Activated CD8-positive, alpha-beta T cell treated with anti-CD3 and anti-CD28 coated beads for 36 hours (primary cell): ENCODE results near the gene LAMA5. TPM values are rescaled to one million over a fixed set of nuclear protein-coding genes. Genes with fewer than 3 reads are reported as not detected.

Source experiments
- ATAC-seq: fragments of 200-7000 bp; cut with Tn5 transposase; one replicate; pipeline ENCODE4 v1.10.0; 2021; ENCODE audit warnings: mild to moderate bottlenecking, moderate library complexity
- CTCF ChIA-PET: fragments of 350-600 bp; sonication (Branson Sonifier 250); formaldehyde crosslinking; loops from one replicate; lab custom pipeline; 2021; ENCODE audit warnings: antibody characterized with exemption; lab: Charles Lee
- POLR2A ChIA-PET: fragments of 350-600 bp; sonication (Branson Sonifier 250); formaldehyde crosslinking; loops from one replicate; lab custom pipeline; 2021; ENCODE audit warnings: antibody characterized with exemption; lab: Charles Lee
- DNase-seq: peaks from one replicate; pipeline ENCODE4 v3.0.0-alpha.2; 2020
- H3K27ac Mint-ChIP-seq: one replicate; pipeline ENCODE4 v1.8.0; 2021; ENCODE audit warnings: mild to moderate bottlenecking, mixed read lengths
- H3K27me3 Mint-ChIP-seq: one replicate; pipeline ENCODE4 v1.8.0; 2021; ENCODE audit warnings: mixed read lengths
- H3K36me3 Mint-ChIP-seq: one replicate; pipeline ENCODE4 v1.8.0; 2021; ENCODE audit warnings: low read depth, mixed read lengths
- H3K4me1 Mint-ChIP-seq: one replicate; pipeline ENCODE4 v1.8.0; 2021; ENCODE audit warnings: low read depth, mixed read lengths
- H3K4me3 Mint-ChIP-seq: one replicate; pipeline ENCODE4 v1.8.0; 2021; ENCODE audit warnings: mild to moderate bottlenecking, moderate library complexity, mixed read lengths
- H3K9me3 Mint-ChIP-seq: one replicate; pipeline ENCODE4 v1.8.0; 2021; ENCODE audit warnings: mixed read lengths
- intact Hi-C: fragments of 100-400 bp; cut with micrococcal nuclease; formaldehyde crosslinking; loops from one replicate; pipeline ENCODE4 v1.10.0; 2022
- total RNA-seq, 2 experiments: library from RNA; stranded (reverse); gene quantifications; one replicate each; pipeline ENCODE4 v1.2.3, GENCODE V29; 2021
- TF ChIP-seq, protein P1 (sequence below): fragments of 200-600 bp; IDR thresholded peaks from one replicate; pipeline ENCODE4 v1.8.0; 2022; ENCODE audit warnings: antibody characterized with exemption, mild to moderate bottlenecking

LAMA5 gene
- total RNA-seq, 2 experiments from 2014 or later, result 0.25 to 0.76 TPM

DNA sequence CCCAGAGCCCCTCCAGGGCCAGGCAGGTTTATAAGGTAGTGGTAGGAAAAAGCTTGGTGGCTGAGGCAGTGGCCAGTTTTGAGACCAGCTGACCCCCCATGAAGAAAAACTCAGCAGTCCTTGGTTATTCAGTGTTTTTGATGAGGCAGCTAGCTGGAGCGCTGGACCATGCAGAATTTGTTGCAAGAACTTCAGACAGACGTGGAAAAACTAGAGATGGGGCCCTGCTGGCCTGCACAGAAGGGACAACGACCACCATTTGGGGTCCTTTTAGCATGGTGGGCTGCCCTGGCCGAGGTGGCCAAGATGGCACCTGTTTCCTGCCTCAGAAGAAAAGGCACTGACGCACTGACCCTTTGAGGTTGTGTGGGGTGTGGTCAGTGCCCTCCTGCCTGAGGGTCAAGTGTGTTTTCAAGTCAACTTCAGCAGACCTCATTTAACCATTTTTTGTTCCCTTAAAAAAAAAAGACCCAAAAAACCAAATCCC lies 22.5 kb upstream of the LAMA5 start:
- H3K27ac Mint-ChIP-seq, result peak overlapping the region; percentile 91

DNA sequence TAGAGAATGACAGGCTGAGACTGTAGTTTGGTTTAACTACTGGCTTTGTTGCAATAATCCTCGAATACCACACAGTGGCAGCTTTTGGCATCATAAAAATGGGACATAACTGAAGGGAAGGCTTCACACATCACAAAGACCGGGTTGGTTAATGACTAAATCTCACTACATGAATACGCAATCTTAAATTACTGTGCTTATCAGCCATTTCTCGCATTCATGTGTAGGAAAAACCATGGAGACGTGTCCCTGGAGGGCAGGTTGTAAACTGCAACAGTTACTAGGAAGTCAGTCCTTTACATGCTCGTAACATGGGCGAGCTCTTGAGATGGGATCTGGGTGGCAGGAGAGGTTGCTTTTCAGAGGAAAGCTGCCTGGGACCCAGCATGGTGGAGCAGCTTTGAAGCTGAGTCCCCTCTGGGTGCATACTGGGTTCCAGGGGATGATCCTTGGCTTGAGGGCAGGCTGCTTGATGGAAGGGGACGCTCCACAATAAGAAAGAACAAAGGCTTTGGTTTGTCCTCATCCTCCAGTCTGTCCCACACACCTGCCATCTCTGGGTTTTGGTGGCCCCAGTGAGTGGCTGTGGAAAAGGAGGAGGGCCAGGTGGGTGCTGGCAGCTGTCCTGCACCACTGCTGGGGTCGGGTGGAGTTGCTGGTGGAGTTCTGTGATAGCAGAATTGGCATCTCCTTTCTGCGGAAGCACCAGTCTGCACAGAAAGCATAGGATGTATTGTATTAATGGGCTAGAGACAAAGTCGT lies 21.9 kb upstream of the LAMA5 start:
- ChIA-PET POLR2A (interaction anchor here (0.6 to 6.0 kb wide), 8 partner anchors 12 to 211 kb away, joined by 3 to 53 read pairs (median 4); partner anchors contain the start of gene CABLES2), CTCF (interaction anchor here (2.0 kb wide), 1 partner anchor 20 kb away, joined by 5 read pairs; no protein-coding TSS in a partner anchor)
- TF ChIP-seq, protein P1, sequence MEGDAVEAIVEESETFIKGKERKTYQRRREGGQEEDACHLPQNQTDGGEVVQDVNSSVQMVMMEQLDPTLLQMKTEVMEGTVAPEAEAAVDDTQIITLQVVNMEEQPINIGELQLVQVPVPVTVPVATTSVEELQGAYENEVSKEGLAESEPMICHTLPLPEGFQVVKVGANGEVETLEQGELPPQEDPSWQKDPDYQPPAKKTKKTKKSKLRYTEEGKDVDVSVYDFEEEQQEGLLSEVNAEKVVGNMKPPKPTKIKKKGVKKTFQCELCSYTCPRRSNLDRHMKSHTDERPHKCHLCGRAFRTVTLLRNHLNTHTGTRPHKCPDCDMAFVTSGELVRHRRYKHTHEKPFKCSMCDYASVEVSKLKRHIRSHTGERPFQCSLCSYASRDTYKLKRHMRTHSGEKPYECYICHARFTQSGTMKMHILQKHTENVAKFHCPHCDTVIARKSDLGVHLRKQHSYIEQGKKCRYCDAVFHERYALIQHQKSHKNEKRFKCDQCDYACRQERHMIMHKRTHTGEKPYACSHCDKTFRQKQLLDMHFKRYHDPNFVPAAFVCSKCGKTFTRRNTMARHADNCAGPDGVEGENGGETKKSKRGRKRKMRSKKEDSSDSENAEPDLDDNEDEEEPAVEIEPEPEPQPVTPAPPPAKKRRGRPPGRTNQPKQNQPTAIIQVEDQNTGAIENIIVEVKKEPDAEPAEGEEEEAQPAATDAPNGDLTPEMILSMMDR, result no peak
- no peak for ATAC-seq
- peak overlapping the region; percentile 95 for H3K4me3 Mint-ChIP-seq
- intact Hi-C loops, result no loop called here
- H3K27ac Mint-ChIP-seq, result peak overlapping the region; percentile 91
- peaks cover 31% of the 10 kb centered on the region for H3K4me1 Mint-ChIP-seq
- H3K27me3 Mint-ChIP-seq, result no peaks in the 10 kb centered on the region
- H3K9me3 Mint-ChIP-seq, result no peaks in the 10 kb centered on the region
- peaks cover 42% of the 10 kb centered on the region for H3K36me3 Mint-ChIP-seq
- DNase-seq, result no peak

More for the DNA sequence above, 22.5 kb upstream of the LAMA5 start:
- Mint-ChIP-seq H3K9me3 (no peaks in the 10 kb centered on the region), H3K4me1 (peaks cover 29% of the 10 kb centered on the region), H3K27me3 (no peaks in the 10 kb centered on the region), H3K4me3 (peak overlapping the region; percentile 95), H3K36me3 (peaks cover 40% of the 10 kb centered on the region)
- POLR2A ChIA-PET, result interaction anchor here (0.6 to 6.0 kb wide), 8 partner anchors 11 to 222 kb away, joined by 3 to 53 read pairs (median 4); partner anchors contain the start of gene CABLES2
- DNase-seq, result no peak
- intact Hi-C loops, result no loop called here
- CTCF ChIA-PET, result interaction anchor here (2.0 kb wide), 1 partner anchor 20 kb away, joined by 5 read pairs; no protein-coding TSS in a partner anchor
- ATAC-seq, result no peak
- TF ChIP-seq, protein P1, result no peak

DNA sequence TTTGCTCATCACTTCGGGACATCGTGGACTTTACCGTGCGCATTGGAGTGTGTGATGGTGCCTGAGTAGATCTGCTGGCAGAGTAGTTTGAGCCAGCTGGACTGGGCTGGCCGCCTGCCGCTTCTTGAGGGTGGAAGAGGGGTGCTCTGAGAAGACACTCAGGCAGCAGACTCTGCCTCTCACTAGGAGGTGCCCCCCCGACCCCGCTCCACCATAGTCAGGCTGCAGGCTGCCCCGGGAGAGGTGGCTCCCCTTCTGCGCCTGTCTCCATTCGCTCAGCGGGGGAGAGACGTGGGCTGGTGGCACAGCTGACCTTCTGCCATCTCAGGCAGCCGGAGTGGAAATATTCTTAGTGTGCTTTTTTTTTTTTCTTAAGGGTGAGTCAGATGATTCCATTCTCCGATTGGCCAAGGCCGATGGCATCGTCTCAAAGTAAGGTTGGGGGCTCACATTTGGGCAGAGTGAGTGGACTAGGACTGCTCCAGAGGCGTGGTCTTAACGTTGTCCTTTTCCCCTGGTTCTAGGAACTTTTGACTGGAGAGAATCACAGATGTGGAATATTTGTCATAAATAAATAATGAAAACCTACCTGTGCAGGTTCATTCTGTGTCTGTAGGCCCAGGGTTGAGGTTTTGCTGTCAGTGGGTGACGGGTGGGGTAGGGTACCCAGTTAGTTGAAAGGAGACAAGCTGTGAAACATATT lies 21.0 kb upstream of the LAMA5 start:
- Mint-ChIP-seq H3K4me3 (peak overlapping the region; percentile 95), H3K27me3 (no peaks in the 10 kb centered on the region), H3K4me1 (peaks cover 34% of the 10 kb centered on the region), H3K9me3 (no peaks in the 10 kb centered on the region), H3K27ac (peak overlapping the region; percentile 91), H3K36me3 (peaks cover 42% of the 10 kb centered on the region)
- intact Hi-C loops, result no loop called here
- ATAC-seq (no peak), DNase-seq (peak; percentile 44)
- CTCF ChIA-PET, result interaction anchor here (2.0 kb wide), 1 partner anchor 21 kb away, joined by 5 read pairs; no protein-coding TSS in a partner anchor
- POLR2A ChIA-PET, result interaction anchor here (1.2 to 6.0 kb wide), 9 partner anchors 13 to 152 kb away, joined by 3 to 53 read pairs (median 4); partner anchors contain the start of genes CABLES2 and LAMA5
- TF ChIP-seq, protein P1, result no peak

DNA sequence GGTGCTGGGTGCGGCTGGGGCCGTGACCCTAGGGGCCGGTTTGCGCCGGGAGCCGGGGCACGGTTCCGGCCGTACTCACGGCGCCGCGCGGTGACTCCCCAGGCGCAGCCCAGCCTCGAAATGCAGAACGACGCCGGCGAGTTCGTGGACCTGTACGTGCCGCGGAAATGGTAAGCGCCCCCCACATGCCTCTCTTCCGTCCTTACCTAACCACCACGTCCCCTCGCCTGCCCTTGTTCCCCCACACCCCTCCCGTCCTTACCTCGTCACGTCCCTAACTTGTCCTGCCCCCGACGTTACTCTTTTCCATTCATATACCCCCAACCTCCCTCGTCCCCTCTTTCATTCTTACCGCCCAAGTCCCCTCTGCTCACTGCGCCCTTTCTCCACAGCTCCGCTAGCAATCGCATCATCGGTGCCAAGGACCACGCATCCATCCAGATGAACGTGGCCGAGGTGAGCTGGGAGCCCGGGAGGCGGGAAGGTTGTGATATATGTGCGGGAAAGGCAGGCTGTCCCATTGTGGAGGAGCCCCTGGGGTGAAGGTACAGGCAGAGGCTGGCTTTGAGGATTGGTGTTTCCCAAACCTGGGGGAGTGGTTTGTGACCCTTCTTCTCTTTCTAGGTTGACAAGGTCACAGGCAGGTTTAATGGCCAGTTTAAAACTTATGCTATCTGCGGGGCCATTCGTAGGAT lies 20.3 kb upstream of the LAMA5 start:
- intact Hi-C loops, result no loop called here
- no peaks in the 10 kb centered on the region for H3K27me3 Mint-ChIP-seq
- H3K36me3 Mint-ChIP-seq, result peaks cover 48% of the 10 kb centered on the region
- ChIA-PET CTCF (no interaction called here), POLR2A (interaction anchor here (1.0 to 6.0 kb wide), 8 partner anchors 8 to 151 kb away, joined by 3 to 53 read pairs (median 4); partner anchors contain the start of gene LAMA5)
- ATAC-seq (no peak), DNase-seq (no peak)
- H3K9me3 Mint-ChIP-seq, result no peaks in the 10 kb centered on the region
- peak overlapping the region; percentile 95 for H3K4me3 Mint-ChIP-seq
- peaks cover 39% of the 10 kb centered on the region for H3K4me1 Mint-ChIP-seq
- H3K27ac Mint-ChIP-seq, result peak overlapping the region; percentile 91
- TF ChIP-seq, protein P1, result no peak
